GM21526 (cell line): ENCODE measurements around the gene SIRPB1.
"Not testable (repeated sequence)": the region's sequence is repeated elsewhere in the genome, so short reads cannot be mapped to it uniquely, and the experiment has no call there.

Experiments used
- ATAC-seq: cut with Tn5 transposase; IDR thresholded peaks from one replicate; pipeline ENCODE4 v1.9.1; 2021; ENCODE audit warnings: moderate library complexity; ENCODE audit not compliant: unreplicated experiment, low FRiP score

Gene SIRPB1

DNA sequence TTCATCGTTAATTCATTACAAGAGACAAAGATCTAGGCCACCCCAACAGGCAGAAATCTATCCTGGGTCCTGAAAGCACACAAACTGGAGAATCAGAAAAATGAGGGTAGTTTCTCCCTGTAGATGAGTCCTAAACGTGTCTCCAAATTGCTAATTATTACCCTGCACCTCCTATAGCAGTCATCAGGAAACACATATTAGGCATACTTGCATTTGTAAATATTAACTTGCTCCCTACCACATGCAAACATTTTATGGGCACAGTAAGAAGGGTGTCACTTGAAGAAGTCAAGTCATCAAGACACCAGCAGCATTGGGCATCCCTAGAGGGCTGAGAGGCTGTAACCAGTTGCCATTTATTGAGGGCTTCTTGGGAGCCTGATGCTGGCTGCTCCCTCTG lies 17.9 kb upstream of the SIRPB1 start:
- no peak for ATAC-seq

DNA sequence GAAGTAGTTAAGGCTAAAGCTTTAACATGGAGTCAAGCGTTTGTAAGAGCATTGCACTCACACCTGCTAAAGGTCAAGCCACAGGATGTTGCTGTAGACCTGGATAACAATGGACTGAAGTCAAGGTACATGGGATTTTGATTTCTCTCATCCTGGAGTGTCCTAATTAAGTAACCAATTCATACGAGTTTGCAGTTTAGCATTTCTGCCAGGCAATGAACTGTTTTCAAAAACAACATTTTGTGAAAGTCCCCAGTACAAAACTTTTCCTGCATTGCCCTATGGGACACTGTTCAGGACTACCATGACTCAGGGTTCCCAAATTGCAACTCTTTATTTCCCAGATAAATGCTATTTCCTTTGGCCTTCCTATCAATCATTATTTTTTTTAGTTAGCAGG lies 17.4 kb upstream of the SIRPB1 start:
- no peak for ATAC-seq

DNA sequence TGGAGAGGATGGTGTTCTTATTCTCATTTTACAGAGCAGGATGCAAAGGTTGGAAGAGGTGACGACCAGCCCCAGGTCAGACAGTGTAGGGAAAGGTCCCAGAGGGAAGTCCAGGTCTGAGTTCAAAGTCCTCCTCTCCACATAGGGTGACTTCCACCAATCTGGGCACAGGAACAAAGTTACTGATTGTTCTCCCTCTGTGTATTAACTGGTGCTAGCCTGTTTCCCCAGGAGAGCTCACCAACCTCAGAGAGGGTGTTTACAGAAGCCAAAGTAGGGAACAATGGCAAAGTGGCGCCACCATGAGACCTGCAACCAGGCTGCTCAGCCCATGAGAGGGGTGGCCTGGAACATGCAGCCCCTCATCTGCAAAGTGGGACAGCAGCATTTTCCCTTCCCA lies 16.8 kb upstream of the SIRPB1 start:
- no peak for ATAC-seq

DNA sequence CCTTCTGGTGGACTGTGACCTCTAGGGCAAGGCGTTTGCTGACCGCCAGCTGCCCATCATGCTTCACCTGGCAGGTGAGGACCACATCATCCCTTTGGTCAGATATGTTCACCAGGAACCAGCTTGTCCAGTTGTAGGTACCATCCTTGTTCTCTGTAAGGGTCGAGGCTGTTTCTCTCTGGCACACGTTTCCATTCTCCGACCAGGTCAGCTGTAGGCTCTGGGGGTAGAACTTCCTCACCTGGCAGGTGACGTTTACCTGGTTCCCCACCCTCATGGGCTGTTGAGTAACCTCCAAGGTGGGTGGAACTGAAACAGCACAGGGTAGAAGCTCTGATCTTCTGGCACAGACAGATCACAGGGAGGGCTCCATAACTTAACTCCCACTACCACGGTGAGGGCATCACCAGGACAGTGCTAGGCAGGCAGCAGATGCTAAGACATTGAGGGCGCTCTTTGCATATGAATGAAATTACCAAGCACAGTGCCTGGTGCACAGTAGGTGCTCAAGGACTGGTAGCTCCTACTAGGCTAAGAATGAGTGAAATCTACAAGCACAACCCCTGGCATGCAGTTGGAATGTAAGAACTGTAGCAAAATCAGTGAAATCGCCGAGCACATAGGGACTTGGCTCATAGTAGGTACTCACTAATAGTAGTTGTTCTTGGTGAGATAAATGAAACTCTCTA lies 15.6 kb upstream of the SIRPB1 start:
- ATAC-seq, result no peak

DNA sequence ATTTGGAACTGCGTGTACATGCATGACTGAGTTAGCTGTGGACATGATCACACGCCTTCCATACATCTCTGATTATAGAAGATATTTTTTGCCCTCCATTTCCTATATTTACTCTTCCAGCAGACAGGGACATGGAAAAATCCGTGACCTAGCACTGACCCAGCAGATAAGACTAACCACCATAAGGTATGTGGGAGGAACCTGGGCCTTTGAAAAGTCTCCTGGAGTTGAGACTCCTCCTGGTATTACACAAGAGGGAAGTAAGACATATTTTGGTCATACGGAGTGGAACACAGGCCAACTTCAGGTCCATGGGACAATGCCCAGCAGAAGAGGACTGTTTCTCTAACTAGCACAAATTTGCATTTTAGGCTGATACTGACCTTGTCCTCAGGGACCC lies 13.7 kb upstream of the SIRPB1 start:
- ATAC-seq, result no peak

DNA sequence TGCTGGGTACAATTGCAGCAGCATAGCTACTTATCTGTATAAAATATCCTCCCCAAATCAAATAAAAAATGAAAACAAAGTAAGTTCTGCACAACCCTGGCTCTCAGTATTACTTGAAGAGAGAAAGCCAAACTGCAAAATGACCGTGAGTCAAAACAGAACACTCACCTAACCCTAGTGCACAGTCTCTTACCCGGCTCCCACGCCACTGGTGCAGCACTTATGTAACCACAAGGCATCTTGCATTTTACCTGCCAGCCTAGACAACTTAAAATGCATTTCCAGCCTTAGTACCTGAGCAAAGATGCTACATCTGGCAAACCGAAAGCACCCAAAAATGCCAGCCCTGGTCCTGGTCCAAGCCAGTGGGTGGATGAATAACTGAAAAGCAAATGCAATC lies 12.4 kb upstream of the SIRPB1 start:
- no peak for ATAC-seq

DNA sequence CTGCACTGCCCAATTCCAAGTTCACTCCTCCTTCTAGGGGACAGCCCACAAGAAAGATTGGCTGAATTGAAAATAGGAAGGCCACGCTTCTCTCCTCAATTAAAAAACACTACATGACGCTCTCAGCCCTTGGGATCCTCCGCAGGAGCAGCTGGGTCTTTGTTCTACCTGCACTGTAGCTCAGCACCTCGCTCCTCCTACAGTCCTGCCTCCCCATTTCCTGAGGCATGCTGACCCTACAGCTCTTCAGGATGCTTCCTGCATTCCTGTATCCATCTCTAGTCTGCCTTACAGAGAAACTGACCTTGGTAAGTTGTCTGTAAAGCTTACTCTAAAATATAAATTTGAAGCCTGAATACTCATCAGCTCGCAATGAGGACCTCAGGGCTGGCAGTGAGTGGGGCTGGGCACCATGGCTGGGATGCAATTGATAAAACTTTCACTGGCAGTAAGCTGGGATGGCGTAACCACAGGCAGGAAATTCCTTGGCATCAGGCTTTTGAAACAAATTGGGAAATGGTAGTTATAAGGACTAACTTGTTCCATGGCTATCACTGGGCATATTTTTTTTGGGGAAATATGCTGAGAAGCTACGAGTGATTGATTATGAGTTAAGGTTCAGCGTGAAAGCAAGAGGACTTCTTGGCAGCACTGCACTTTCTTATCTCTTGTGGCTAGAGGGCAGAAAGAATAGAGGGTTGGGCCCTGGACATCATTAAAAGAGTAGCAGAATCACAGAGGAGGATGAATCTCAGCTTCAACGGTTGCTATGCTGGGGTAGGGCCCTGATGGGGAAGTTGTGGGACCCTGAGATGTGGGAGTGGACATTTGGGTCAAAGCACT lies 11.7 kb upstream of the SIRPB1 start:
- ATAC-seq, result no peak

DNA sequence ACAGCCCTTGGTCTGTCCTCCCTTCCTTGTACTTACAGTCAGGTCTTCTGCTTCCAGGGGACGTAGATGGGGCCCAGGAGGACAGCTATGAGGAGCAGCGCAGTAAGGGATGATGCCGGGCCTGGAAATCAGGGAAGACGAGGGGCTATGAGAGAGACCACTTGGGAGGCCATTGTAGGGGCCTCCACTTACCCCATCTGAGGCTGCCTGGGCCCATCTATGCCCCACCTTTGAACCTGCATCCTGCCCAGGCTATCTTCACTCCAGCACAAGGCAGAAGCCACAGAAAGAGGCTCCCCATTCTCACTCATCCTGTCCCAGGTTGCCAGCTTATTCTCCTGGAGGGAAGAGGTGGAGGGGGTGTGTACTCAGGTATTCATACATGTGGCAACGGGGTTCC lies 10.4 kb upstream of the SIRPB1 start:
- no peak for ATAC-seq

DNA sequence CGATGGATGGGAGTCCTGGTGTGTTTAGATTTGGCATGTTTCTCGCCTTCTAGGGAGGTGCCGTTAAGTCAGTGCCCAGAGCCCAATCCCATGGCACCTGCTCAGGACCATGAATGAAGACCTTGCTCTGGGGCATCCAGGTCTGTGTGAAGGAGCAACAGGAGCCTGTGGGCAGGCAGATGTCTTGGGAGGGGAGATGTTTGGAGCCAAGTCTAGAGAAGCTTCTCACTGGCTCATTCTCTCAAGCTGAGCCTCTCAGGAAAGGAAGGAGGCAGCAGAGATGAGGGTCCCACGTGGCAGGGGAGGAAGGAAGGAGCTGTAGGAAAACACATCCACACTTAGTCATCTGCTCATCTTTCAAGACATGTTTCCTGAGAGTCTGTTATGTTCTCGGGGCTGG lies 9.5 kb upstream of the SIRPB1 start:
- no peak for ATAC-seq

DNA sequence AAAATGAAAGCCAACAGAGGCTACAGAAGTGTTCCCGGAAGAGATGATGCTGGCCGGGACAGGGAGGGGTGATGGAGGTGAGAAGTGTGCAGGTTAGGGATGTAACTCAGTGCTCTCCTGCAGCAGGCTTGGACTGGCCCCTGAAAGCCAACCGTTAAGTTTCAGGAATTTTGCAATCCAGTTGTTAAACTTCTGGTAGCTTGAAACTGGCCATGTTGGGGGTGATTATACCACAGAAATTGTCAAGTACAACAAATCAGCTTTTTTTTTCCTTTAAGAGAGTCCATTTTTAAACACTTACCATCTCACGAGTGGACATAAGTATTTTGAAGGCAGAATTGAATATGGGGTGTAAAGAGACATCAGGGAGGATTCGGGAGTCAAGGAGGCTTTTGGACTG lies 8.8 kb upstream of the SIRPB1 start:
- no peak for ATAC-seq

DNA sequence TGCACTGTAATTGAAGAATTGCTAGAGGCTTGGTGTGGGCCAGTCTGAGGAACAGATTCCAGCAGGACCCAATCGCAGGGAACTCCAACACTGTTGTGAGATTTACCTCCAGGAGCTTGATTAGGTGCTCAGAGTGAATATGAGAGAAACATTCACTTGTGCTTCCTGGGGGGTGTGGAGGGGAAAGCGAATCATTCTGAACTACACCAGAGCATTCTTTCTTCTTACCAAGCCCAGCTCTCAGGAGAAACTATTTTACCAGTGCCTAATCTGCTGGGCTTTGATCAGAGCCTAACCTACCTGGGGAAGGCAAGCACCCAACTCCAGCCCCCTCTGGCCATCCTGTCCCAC lies 7.4 kb upstream of the SIRPB1 start:
- no peak for ATAC-seq

DNA sequence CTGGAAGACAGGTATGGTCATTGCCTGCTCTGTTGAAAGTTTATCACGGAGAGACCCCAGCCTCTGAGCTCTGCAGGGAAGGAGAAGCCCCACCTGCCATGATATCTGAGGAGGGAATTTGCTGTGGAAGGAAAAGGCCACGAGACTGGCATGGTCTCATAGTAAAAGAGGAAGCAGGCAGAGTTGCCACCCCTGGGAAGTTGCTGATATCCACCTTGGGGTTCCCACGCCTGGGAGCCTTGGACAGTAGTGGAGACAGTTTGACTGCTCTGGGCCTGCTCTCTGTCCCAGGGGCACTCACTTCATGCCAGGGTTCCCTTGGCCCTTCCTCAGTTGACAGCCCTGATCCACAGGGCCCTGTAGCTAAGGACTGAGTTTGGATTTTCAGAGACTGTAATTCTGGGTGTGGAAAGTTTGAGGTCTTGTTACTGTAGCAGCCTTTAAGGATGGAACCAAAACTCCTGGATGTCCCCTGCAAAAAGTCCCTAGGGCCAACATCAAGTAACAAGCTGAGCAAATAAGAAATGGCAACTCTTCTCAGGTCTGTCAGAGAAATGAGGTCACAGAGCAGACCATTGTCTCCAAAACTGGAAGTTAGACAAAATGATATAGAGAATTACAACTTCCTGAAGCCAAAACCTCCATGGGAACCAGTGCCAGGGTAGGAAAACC lies 6.9 kb upstream of the SIRPB1 start:
- ATAC-seq, result no peak

DNA sequence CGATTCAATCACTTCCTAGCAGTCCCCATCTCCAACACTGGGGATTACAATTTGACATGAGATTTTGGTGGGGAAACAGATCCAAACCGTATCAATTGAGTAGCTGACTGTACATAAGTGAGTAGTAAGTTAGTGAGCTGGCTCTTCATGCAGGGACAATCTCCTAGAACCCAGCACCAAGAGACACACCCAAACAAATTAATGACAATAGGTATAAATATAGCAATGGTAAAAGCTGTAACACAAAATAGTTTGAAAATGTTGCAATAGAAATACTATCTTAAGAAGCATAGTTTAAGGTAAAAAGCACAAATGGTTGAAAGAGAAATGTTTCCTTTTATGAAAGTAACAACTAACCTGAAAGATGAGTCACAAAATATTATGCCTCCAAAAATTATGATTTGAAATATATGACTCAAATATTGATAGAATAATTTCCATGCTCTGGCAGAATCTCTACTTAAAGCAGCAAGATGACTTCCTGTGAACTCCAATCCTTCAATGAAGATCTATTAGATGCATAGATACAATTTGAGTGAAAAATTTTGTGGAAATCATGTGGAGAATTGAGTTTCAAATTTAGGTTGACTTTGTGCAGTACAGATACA lies 5.4 kb upstream of the SIRPB1 start:
- no peak for ATAC-seq

DNA sequence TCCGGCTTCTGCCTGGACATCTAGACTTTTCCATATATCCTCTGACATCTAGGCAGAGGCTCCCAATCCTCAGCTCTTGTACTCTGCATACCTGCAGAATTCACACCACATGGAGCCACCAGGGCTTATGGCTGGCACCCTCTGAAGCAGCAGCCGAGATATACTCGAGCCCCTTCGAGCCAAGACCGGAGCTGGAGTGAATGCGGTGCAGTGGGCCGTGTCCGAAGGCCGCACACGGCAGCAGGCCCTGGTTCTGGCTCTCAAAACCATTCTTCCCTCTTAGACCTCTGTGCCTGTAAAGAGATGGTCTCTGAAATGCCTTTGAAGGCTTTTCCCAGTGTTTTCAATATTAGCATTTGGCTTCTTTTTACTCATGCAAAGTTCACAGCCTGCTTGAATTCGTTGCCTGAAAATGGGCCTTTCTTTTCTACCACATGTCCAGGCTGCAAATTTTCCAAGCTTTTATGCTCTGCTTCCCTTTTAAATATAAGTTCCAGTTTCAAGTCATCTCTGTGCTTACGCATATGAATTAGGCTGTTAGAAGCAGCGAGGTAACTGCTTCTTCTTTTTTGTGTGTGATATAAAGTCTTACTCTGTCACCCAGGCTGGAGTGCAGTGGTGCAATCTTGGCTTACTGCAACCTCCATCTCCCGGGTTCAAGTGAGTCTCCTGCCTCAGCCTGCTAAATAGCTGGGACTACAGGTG lies 3.8 kb upstream of the SIRPB1 start:
- no peak for ATAC-seq

DNA sequence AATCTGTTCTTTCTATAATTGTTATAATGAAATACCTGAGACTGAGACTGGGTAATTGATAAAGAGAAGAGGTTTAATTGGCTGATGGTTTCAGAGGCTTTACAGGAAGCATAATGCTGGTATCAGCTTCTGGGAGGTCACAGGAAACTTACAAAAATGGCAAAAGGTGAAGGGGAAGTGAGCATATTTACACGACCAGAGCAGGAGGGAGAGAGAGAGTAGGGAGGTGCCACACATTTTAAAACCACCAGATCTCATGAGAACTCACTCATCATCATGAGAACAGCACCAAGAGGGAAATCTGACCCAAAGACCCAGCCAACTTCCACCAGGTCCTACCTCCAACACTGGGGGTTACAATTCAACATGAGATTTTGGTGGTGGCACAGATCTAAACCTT lies 2.6 kb upstream of the SIRPB1 start:
- no peak for ATAC-seq

DNA sequence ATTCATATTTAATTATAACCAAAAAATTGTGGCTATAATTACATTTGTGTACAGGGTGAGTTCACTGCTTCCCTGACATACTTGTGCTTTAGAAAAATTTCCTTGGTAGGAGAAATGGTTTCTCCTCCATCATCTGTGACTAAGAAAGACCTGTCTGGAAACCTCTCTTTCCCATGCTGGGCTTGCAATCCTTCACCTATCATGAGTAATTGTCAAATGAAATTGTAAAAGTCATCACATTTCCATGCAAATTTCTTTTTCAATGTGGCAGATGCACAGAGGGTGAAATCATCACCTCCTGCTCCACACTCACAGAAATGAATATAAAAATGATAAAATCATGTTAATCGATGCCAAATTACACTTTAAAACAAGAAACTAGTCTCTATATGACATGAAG lies 1.5 kb upstream of the SIRPB1 start:
- no peak for ATAC-seq

DNA sequence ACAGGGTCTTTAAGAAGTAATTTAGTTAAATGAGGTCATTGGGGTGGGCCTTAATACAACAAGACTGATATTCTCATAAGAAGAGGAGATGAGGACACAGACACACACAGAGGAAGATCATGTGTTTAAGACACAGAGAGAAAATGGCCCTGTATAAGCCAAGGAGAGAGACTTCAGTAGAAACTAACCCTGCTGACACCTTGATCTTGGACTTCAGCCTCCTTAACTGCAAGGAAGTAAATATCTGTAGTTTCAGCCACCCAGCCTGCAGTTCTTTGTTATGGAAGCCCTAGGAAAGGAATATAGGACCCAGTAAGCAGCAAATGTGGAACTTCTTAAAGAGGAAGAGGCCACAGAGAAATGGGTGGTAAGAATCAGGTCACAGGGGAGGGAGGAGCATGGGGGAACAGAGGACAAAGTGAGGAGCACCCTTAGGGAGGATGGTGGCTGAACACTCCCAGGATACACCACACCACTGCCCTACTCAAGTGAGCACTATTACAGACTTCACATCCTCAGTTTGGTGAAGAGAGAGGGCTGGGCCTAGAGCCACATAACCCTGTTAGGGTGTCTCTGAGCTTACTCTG lies 762 bp downstream of the SIRPB1 start:
- no peak for ATAC-seq

DNA sequence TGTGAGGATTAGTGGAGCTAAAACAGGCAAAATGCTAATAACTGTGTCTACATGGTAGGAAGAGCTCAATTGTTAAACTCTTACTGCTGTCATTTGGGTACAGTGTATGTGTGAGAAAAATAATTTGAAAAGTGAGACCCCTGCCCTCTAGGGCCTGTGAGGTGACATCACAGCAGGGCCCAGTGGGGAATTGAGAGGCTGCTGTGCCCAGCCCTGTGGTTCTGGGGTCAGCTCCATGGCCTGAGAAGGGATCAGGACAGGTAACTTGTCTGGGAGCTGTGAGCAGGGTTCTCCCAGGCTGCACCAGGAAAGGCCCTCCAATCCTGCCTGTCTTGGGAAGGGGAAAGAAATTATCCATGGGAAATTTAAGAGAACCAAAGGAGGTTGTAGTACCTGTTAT lies 1.3 kb downstream of the SIRPB1 start:
- ATAC-seq, result no peak

DNA sequence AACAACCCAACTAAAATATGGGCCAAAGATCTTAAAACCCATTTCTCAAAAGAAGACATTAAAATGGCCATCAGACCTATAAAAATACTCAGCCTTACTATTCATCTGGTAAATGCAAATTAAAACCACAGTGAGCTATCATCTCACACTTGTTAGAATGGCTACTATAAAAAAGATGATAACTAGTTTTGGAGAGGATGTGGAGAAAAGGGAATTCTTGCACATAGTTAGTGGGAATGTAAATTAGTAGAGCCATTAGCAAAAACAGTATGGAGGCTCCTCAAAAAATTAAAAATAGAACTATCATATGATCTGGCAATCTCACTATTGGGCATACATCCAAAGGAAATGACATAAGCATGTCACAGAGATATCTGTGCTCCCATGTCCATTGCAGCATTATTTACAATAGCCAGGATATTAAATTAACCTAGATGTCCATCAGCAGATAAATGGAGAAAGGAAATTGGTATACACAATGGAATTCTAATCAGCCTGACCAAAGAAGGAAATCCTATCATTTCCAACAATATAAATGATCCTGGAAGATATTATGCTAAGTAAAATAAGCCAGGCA lies 2.9 kb downstream of the SIRPB1 start:
- no peak for ATAC-seq

DNA sequence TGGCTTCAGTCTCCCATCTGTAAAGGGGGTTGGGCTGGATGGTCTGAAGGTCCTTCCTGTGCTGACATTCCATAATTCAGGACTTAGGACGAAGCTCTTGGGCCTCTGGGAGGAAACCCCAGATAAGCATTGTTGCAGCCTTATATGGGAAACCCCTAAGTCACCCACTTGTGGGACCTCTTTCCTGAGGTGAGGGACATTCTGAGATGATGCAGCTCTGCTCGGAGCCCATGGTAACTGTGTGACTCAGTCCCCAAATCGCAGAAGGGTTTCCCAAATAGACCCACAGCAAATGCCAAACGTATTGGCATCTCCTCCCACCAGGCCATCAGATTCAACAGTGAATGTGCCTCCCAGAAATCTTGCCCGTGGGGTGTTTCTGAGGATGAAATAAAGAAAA lies 9.4 kb downstream of the SIRPB1 start:
- ATAC-seq, result not testable (repeated sequence)
